Activated CD4-positive, alpha-beta T cell treated with anti-CD3 and anti-CD28 coated beads, Interleukin-2, Interleukin-6, amounts not matched to agents 100 ng/mL and 50 ng/mL, durations not matched to agents 16 hours and 8 hours (primary cell): ENCODE results near the gene RFLNA.

ENCODE experiments used
- DNase-seq: peaks from one replicate; pipeline ENCODE4 v3.0.0-alpha.2; 2020

The RFLNA gene

DNA sequence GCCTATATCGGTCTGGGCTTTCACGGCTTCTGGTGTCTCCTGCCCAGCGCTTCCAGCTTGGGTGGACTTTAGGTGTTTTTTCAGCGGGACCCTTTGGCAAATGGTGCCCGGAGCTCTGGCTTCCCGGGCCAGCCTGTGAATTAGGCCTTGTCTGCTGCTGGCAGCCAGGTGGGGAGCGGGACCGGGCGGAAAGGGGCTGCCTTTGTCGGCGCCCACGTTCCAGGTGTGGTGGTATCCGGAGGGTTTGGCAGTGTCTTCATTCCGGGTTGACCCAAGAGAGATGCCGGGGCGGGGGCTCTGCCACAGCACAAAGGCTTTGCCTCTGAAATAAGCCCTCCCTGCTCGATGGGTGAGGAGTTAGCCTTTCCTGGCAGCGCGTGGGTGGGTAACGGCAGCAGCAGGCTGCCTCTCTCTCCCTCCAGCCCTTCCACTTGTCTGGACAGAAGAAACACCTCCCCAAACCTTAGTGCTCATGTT is 9.5 kb downstream of the RFLNA start:
- no peak for DNase-seq

DNA sequence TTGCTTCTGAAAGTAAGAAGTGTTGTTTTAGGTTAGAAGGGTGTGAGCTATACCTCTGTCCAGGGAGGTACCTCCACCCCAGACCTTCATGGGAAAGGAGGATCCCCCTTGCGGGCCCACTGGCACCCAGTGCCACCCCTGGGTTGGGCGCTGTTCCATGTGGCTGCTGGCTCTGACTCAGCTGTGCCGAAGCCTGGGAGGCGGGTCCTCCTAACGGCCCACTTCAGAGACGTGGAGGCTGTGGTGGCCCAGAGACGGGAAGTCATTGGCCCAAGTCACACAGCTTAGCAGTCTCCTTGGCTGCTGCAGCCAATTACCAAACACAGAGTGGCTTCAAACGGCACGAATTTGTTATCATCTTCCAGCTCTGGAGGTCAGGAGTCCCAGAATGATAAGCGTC is 10.2 kb downstream of the RFLNA start:
- no peak for DNase-seq

DNA sequence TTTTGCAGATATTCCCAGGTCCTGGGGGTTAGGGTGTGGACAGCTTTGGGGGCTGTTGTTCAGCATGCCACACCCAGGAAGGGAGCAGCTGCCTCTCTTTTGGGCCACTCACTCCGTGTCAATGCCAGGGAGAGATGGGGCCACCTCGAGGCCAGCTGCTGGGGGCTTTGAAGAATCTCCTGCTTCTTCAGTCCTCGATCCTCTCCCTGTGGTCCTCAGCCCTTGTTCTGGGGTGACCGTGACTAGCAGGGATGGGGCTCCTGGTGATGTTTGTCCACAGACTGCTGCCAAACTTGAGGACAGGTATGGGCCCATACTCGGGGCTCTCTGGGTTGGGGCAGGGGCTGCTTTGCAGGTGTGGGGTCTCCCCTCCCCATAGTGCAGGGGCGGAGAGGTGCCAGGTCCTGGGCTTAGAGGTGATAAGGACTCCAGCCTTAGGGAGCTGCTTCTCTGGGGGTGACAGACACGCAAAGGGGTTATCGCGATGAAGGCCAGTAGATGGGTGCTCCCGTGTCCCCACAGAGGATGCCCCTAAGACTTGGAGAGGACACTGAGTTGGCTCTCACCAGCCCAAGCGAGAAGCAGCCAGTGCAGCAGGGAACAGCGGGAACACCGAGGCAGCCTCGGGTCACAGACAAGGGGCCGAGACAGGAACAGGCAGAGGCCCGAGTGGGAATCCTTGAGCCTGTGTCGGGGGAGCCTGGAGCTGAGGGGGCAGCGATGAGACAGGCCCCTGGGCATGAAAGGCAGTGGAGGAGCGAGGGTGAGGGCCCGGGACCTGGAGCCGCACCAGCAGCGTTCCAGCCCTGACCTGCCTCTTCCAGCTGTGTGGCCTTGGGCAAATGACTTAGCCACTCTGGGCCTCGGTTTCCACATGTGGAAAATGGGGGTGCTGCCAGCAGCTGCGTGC is 11.1 kb downstream of the RFLNA start:
- DNase-seq, result no peak

DNA sequence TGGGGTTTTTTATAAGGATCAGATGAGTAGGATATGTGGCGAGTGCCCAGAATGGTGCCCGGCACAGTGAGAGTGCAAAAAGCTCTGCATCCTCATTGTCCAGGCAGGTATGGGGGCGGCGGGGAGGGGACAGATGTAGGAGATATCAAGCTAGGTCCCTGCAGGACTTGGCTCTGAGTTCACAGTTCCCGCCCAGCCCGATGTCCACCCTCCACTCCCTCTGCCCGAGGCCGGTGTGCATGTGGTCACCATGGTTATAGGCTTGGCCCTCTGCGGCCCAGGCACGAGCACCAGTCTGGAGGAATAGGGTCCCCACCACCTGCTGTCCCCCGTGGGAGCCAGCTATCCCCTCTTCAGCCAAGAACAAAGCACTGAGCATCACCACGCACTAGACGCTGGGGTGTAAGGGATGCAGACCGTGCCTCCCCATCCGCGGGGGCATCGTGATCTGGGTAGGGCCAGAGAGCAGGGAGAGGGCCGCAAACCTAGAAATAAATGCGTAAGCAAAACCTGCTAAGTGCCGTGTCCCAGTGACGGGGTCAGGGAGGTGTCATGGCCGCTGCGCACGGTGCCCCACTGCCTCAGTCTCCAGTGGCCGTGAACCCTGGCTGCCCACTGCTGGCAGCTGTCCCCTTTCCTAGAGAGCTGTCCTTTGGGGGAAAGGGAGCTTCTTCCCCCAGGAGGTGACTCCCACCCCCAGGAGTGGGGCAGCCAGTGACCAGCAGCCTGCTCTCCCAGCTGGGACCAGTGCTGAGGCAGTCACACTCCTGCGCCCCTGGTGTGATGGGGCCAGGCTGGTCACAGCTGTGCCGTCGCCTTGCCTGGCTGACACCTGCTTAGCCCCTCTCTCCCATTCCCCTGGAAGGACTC is 12.0 kb downstream of the RFLNA start:
- DNase-seq, result no peak

DNA sequence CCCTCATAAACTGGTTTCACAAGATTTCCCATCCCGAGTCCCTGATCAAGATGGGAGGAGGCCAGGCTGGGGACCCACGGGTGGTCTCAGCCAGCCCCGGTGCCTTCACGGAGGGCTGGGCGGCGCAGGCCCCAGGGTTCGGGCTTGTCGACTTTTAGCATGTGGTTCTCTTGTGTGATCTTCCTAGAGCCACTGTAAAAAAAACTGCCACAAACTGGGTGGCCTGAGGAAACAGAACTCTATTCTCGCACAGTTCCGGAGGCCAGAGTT is 12.6 kb downstream of the RFLNA start:
- DNase-seq, result no peak

DNA sequence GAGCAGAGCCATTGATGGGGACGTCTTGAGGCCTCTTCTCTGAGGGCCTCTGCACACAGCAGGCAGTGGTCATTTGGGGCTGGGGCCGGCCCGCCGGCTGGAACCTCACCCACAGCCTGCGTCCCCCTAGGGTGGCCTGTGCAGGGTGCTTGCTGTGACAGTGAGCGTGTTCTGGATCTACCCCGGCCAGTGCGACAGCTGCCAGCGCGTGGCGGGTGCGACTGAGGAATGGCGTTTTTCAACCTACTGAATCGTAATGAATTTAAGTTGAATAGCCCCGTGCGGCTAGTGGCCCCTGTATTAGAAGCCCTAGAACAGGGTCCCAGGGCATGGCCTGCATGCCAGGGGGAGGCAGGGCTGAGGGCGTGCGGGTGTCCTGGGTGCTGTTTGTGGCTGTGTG is 13.8 kb downstream of the RFLNA start:
- no peak for DNase-seq

DNA sequence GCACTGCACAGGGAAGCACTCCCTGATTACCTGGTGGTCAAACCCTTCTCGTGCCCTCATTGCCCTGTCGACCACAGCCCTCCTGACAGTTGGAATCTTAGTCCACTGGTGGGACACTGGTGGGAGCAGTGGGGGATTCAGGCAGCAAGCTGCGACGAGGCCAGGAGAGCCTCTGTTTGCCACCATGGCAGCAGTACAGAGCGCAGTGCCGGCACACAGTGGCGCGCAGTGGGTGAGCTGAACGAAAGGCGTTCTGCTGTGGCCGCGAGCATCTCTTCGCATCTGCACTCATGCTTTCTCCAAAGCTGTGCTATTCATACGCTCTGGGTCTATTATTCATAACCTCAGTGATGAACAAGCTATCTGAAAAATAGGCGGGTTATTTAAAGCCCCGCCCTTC is 14.3 kb downstream of the RFLNA start:
- DNase-seq, result no peak

DNA sequence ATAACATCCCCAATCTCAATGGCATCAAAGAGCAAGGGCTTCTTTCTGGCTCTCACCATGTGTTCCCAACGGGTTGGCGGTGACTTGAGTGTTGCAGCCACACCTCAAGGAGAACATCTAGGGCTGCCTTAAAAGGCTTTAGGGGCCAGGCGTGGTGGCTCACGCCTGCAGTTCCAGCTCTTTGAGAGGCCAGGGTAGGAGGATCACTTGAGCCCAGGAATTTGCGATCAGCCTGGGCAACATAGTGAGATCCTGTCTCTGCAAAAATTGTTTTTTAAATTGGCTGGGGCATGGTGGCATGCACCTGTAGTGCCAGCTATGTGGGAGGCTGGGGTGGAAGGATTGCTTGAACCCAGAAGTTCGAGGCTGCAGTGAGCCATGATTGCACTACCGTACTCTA is 14.9 kb downstream of the RFLNA start:
- DNase-seq, result no peak

DNA sequence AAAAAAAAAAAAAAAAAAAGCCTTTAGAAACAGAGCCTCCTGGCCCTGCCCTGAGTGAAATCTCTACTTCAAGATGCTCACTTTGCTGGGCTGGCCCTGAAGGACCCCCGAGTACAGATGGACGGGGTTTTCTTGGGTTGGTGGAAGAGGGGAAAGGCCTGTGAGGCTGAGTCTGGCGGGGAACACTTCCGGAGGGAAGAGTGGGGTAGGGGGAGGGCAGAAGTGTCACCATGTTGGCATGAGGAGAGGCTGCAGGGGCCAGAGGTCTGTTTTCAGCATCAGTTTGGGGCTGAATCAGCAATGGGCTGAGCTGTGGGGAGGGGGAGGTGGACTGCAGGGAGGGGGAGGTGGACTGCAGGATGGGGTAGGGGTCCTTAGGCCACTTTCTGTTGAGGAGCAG is 15.3 kb downstream of the RFLNA start:
- DNase-seq, result no peak

DNA sequence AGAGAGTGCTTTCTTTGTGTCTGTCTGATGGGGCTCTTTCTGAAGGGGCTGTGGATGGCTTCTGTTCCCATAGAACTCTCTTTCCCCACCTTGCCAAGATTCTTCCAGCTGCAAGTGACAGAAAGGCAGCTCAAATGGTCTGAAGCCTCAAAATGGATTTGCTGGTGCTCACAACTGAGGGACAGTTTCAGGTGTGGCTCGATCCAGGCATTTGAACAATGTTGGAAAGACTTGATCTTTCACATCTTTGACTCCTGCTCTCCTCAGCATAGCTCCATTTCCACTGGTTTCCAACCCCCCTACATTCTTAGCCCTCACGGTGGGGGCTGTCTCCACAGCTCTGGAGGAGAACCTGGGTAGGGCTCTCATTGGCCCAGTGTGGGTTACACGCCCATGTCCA is 15.9 kb downstream of the RFLNA start:
- DNase-seq, result no peak

DNA sequence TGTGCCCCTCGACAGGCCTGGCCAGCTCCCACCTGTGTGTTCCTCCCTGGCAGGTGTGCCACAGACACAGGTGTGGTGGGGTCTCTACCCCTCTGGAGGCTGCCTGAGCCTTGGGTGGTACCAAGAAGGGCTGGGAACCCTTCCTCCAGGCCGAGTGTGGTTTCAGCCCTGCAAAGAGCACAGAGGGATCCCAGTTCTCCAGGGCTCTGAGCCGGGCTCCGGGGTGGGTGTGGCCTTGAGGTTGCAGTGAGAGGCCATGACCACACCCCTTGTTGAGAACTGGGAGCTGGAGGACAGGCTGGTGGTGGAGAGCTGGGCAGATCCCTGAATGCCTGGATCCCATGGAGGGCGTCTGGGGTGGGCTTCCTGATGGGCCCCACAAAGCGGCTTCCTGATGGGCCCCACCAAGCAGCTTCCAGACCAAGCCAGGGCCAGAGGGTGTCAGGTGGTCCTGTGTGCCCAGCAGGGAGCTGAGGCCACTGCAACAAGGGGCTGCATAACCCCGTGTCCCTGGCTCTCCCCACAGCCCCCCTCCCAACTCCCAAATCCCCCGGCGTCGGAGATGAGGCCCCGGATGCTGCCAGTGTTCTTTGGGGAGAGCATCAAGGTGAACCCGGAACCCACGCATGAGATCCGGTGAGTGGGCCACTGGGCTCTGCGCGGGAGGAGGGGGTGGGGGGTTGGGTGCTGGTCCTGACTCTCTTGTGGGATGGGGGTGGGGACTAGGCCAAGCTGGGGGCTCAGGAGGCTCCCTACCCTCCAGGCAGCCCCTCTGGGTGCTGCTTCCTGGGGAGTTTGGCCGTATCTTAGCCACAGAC is 16.6 kb downstream of the RFLNA start:
- DNase-seq, result no peak

DNA sequence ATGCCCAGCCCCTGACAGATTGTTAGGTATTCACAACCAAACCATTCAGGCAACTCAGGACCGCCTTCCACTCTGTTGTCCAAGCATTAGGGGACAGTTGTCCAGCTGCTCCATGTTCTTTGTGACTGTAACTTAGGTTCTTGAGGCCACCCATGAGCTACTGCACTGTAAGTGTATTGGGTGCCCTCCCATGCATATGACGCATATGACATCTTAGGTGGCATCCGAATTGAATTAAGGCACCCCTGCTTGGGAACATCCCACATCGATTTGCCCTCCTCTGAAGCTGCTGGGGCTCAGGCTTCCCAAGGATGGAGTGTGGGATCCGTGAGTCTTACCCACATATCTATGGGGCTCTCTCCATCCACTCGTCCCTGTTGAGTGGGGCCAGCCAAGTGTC is 17.7 kb downstream of the RFLNA start:
- no peak for DNase-seq

DNA sequence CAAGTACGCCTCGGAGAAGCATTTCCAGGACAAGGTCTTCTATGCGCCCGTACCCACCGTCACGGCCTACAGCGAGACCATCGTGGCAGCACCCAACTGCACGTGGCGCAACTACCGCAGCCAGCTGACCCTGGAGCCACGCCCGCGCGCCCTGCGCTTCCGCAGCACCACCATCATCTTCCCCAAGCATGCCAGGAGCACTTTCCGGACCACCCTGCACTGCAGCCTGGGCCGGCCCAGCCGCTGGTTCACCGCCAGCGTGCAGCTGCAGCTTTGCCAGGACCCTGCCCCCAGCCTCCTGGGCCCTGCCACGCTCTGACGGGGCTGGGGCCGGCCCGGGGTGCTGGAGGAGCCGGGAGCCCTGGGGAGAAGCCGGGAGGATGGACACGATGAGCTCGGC is 19.3 kb downstream of the RFLNA start:
- DNase-seq, result no peak

DNA sequence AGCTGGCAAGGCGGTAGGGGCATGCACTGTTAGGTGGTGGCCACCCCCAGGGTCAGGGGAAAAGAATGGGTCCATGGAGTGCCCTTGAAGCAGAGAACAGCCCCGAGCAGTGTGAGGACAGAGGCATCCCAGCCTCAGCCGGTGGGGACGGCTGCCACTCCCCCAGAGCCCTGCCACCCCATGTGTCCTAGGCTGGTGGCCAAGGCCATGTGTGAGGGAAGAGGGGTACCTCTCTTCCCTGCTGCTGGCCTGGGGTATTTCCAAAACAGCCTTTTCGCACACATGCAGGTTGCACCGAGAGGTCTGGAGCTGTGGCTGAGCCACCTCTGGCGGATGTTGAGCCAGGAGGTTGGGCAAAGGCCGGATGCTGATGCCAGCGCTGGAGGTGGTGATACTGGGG is 19.9 kb downstream of the RFLNA start:
- DNase-seq, result no peak

DNA sequence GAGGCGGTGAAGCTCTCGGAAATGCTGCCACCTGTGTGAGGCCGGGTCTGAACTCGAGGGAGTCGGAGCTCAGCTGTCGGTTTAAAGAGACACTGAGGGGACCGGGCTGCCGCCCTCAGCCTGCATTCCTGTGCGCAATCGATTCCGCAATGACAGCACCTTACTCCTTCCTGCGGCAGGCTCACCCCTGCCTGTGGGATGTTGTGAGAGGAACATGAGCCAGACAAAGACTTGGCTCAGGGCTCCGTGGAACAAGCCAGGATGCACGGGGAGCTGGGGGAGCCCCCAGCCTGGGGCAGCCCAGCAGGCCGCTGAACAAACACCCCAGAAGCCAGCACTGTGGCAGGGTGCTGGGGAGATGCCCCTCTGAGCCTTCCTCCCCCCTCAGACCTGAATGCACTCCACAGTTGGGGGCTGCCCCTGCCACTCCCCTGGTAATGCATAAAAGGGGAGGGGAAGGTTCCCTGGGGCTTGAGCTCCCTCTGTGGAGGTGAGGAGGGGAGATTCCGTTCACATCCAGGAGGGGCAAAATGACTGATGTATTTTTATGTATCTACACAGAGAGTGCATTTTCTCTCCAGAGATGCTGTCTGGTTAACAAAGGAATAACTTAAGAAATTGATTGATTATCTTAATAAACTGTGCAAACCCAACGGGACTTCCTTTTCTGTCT is 20.6 kb downstream of the RFLNA start:
- no peak for DNase-seq

DNA sequence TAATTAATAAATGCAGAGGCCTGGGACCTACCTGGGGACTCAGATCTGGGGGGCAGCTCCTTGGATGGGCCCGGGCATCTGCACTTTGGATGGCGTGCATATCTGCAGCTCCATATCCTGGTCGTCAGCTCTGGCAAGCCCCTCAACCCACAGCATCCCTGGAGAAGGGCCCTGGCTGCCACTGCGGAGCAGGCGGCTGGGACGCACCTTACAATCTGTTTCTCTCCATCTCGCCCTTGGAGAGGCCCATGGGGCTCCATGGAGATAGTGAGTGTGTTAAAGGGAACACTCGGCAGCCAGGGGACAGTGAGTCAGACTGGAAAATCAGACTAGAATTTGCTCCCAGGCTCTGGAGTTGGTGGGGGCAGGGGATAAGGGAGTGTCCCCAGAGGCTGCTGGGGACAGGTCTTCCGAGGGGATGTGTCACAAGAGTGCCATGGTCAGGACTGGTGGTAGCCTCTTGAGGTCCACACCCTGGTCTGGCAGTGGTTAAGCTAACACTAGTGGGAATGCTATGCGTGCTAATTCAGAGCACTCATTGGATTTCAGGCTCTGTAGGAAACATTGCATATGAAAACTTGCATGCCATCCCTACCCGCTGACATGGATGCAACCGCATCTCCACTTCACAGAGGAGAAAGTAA is 21.5 kb downstream of the RFLNA start:
- DNase-seq, result no peak

DNA sequence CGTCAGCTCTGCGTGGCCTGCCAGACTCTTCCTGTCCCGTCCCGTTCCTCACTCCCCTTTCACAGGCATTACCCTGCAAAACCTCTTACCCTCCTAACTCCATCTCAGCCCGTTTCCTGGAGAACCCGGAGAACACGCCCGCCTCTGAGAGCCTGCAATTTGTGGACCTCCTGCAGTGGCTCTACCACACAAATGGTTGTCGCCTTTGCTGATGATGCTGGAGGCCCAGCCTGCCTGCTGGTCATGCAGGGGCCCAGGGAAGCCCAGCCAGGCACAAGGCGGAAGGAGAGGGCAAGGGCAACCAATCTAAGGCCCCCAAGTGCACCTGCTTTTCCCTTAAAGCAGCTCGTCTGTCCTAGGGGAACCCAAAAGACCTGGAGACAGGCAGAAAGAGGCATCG is 22.5 kb downstream of the RFLNA start:
- DNase-seq, result no peak

DNA sequence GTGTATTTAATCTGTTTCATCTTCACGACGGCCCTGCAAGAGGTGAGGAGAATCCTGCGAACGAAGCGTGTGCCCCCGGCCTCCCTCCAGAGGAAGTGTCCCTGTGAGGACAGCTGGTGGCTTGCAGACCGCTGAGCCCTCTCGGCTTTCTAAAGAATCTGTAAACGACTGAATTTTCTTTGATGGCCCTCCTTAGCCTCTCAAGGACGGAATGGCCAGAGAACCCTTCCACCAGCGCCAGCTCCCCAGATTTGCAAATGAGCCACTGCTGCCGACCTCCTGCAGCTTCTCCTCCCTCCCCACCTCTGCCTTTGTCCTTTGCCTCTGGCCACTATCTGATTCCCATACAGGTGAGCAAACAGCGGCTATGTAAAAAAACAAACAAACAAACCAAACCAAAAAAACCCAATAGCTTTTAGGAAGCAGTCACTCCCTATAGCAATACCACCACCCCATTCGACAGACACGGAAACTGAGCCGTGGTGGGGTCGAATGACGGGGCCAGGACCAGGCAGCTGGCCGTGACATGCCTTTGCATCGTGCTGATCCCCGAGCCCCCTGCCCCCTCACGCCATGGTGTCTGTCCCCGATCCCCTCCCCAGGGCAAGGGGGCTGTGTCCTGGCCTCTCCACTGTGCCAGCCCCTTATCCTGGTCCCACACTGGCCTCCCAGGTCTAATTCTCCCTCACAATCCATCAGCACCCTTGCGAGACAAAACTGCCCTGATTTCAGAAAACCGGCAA is 23.6 kb downstream of the RFLNA start:
- no peak for DNase-seq

DNA sequence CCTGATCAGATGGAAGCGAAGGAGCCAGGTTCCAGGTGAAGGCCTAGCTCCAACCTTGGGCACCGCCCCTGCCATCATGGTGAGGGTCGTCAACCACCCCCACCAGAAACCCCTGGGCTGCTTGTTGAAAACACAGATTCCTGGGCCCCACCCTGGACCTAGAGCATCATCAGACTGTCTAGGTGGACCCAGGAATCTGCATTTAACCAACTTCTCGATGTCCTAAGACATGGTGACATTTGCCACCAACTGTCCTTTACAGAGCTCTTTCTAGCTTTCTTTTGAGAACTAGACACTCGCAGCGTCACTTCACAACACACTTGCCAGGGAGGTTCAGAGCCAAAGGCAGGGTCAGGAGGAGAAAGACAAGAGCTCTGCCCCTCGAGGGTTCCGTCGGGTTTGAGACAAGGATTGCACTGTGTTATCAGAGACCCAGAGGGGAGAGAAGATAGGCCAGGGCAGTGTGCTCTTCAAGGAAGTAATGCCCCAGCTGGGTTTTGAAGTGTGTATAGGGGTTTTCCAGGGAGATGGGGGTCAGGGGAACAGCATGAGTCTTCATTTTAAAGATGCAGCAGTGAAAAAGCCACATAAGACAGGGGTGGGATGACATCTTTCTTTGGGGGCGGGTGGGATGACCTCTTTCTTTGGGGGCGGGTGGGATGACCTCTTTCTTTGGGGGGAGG is 24.6 kb downstream of the RFLNA start:
- DNase-seq, result no peak

DNA sequence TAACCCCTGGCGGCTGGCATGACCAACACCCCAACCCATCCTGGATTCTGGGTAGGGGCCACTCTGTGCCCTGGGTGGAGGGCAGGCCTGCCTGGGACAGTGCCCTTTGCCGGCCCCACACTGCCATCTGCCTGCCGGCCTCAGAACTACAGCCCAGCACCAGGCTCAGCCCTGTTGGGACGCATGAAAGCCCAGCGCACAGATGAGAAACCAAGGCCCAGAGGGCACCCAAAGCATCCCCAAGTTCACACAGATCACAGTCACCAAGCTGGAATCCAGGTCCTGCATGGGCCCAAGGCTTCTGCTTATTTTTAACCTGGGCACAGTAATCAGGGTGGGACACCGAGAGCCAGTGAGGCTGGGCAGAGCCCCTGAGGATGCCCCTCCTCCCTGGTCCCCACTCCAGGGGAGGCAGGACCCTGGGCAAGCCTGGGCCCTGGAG is 26.2 kb downstream of the RFLNA start:
- DNase-seq, result peak; percentile 78
